OCI-LY7 (cell line): ENCODE results near the gene TAOK2. TPM values are rescaled to one million over a fixed set of nuclear protein-coding genes. Genes with fewer than 3 reads are reported as not detected.

Experiments
- BruUV-seq: library from RNA; stranded (reverse); fragments of 400-500 nt; replicated peaks from 2 replicates; lab custom pipeline; 2021; lab: Mats Ljungman, UMichigan
- CTCF ChIA-PET: fragments of 300-600 bp; sonication (Branson Sonifier 250); formaldehyde crosslinking; loops from one replicate; lab custom pipeline; 2022; ENCODE audit warnings: antibody characterized with exemption; ENCODE audit not compliant: unreplicated experiment; lab: Charles Lee
- POLR2A ChIA-PET: fragments of 300-600 bp; sonication (Branson Sonifier 250); formaldehyde crosslinking; loops from one replicate; lab custom pipeline; 2022; ENCODE audit warnings: antibody characterized with exemption; lab: Charles Lee
- DNase-seq: peaks from one replicate; pipeline ENCODE4 v3.0.0-alpha.2; 2015; ENCODE audit warnings: low spot score
- H2AFZ ChIP-seq: fragments of 200-600 bp; sonication (generic), shearing (Covaris generic); 2 replicates; pipeline ENCODE4 v1.6.1; 2014; ENCODE audit warnings: mild to moderate bottlenecking, antibody characterized with exemption, low read length, moderate library complexity
- H3K27ac ChIP-seq: fragments of 200-600 bp; sonication (generic); 2 replicates; pipeline ENCODE4 v1.5.1; 2014; ENCODE audit warnings: mixed run types, low read depth, mild to moderate bottlenecking, moderate library complexity, low read length, inconsistent platforms; ENCODE audit not compliant: poor library complexity, severe bottlenecking
- H3K36me3 ChIP-seq: fragments of 200-600 bp; sonication (generic); 2 replicates; pipeline ENCODE4 v1.6.1; 2014; ENCODE audit warnings: mild to moderate bottlenecking, antibody characterized with exemption, low read length, moderate library complexity, mixed read lengths; ENCODE audit not compliant: insufficient read depth
- H3K4me1 ChIP-seq: fragments of 200-600 bp; sonication (generic); 2 replicates; pipeline ENCODE4 v1.5.1; 2014; ENCODE audit warnings: mild to moderate bottlenecking, low read length; ENCODE audit not compliant: insufficient read depth, poor library complexity, severe bottlenecking
- H3K4me2 ChIP-seq: fragments of 200-600 bp; sonication (generic); 2 replicates; pipeline ENCODE4 v1.6.1; 2014; ENCODE audit warnings: mild to moderate bottlenecking, low read length
- H3K4me3 ChIP-seq: fragments of 200-600 bp; sonication (generic); 2 replicates; pipeline ENCODE4 v1.5.1; 2014; ENCODE audit warnings: mild to moderate bottlenecking, low read depth, low read length; ENCODE audit not compliant: poor library complexity, severe bottlenecking
- H3K79me2 ChIP-seq: fragments of 200-600 bp; sonication (generic); 2 replicates; pipeline ENCODE4 v1.6.1; 2016; ENCODE audit warnings: low read depth, mild to moderate bottlenecking, low read length, moderate library complexity, mixed read lengths; ENCODE audit not compliant: insufficient read depth
- H3K9me2 ChIP-seq: fragments of 200-600 bp; sonication (generic); 2 replicates; pipeline ENCODE4 v1.6.1; 2016; ENCODE audit warnings: mild to moderate bottlenecking, low read length, mixed read lengths; ENCODE audit not compliant: insufficient read depth
- H3K9me3 ChIP-seq: fragments of 200-600 bp; sonication (generic); 2 replicates; pipeline ENCODE4 v1.6.1; 2014; ENCODE audit warnings: mild to moderate bottlenecking, mixed run types, low read length, mixed read lengths
- H4K20me1 ChIP-seq: fragments of 200-600 bp; sonication (generic); 2 replicates; pipeline ENCODE4 v1.6.1; 2014; ENCODE audit warnings: mild to moderate bottlenecking, antibody characterized with exemption, low read length, moderate library complexity, mixed read lengths; ENCODE audit not compliant: insufficient read depth
- CTCF ChIP-seq: fragments of 200-600 bp; sonication (generic); conservative IDR thresholded peaks from 2 replicates; pipeline ENCODE4 v1.5.1; 2014; ENCODE audit warnings: mild to moderate bottlenecking, antibody characterized with exemption, low read length, moderate library complexity, mixed read lengths
- EZH2phosphoT487 ChIP-seq: fragments of 200-600 bp; sonication (generic); IDR thresholded peaks from 2 replicates; pipeline ENCODE4 v1.6.1; 2018; ENCODE audit warnings: low read depth, borderline replicate concordance, mild to moderate bottlenecking, mixed run types, antibody characterized with exemption, low read length, moderate library complexity, mixed read lengths
- intact Hi-C: fragments of 100-400 bp; cut with micrococcal nuclease; formaldehyde crosslinking; loops from one replicate; pipeline ENCODE4 v1.10.0; 2022; ENCODE audit not compliant: unreplicated experiment
- total RNA-seq, 2 experiments: library from RNA; depleted of rRNA in 1 of 2; stranded (reverse); fragments of >200 nt in 1 of 2; shearing (Covaris generic) in 1 of 2; gene quantifications; 2 replicates each; pipeline ENCODE4 v1.2.3, GENCODE V29; 2014 to 2022

The TAOK2 gene
- total RNA-seq, 2 experiments from 2014 or later: 31.7 to 45.0 TPM

GRCh38 chr16:30041841-30042240, 68.2 kb downstream of the TAOK2 start:
- no peak overlapping the region for H3K4me3 ChIP-seq
- intact Hi-C loops: loop anchor here (2.0 kb wide), 1 partner anchor 51 kb away; no protein-coding TSS in a partner anchor
- H3K4me2 ChIP-seq: no peak overlapping the region
- no peaks in the 10 kb centered on the region for H4K20me1 ChIP-seq
- DNase-seq: peak; percentile 39
- H3K9me3 ChIP-seq: no peaks in the 10 kb centered on the region
- no peaks in the 10 kb centered on the region for H3K9me2 ChIP-seq
- H2AFZ ChIP-seq: no peak overlapping the region
- no peaks in the 10 kb centered on the region for H3K36me3 ChIP-seq
- TF ChIP-seq EZH2phosphoT487 (no peak), CTCF (peak; percentile 76)
- CTCF ChIA-PET: no interaction called here
- H3K27ac ChIP-seq: no peak overlapping the region
- H3K4me1 ChIP-seq: no peaks in the 10 kb centered on the region
- POLR2A ChIA-PET: interaction anchor here (1.2 kb wide), 1 partner anchor 22 kb away, joined by 3 read pairs; no protein-coding TSS in a partner anchor
- BruUV-seq: no TSS peak
- no peaks in the 10 kb centered on the region for H3K79me2 ChIP-seq

Other genes starting within 250 kb of the TAOK2 start
- gene C16orf54, start 227.9 kb upstream of the TAOK2 start, total RNA-seq (2014; rRNA removed; shearing (Covaris generic)): not detected in 2 replicates
- 0.32 and 0.55 TPM in 2 replicates for gene C16orf54, start 227.9 kb upstream of the TAOK2 start, total RNA-seq (2022)
- not detected in 2 replicates for gene ZG16, start 195.6 kb upstream of the TAOK2 start, total RNA-seq (2014; rRNA removed; shearing (Covaris generic))
- gene ZG16, start 195.6 kb upstream of the TAOK2 start, total RNA-seq (2022): not detected in 2 replicates
- 315 and 339 TPM in 2 replicates for gene KIF22, start 183.1 kb upstream of the TAOK2 start, total RNA-seq (2014; rRNA removed; shearing (Covaris generic))
- gene KIF22, start 183.1 kb upstream of the TAOK2 start, total RNA-seq (2022): 232 and 253 TPM in 2 replicates
- 384 and 471 TPM in 2 replicates for gene MAZ, start 167.3 kb upstream of the TAOK2 start, total RNA-seq (2014; rRNA removed; shearing (Covaris generic))
- 484 and 531 TPM in 2 replicates for gene MAZ, start 167.3 kb upstream of the TAOK2 start, total RNA-seq (2022)
- 0.09 TPM in 1 of 2 replicates, not detected in the other for gene PRRT2, start 161.7 kb upstream of the TAOK2 start, total RNA-seq (2014; rRNA removed; shearing (Covaris generic))
- gene PRRT2, start 161.7 kb upstream of the TAOK2 start, total RNA-seq (2022): 3.2 and 3.4 TPM in 2 replicates
- 59.4 and 62.7 TPM in 2 replicates for gene PAGR1, start 157.7 kb upstream of the TAOK2 start, total RNA-seq (2014; rRNA removed; shearing (Covaris generic))
- gene PAGR1, start 157.7 kb upstream of the TAOK2 start, total RNA-seq (2022): 43.4 and 51.7 TPM in 2 replicates
- gene MVP, start 153.4 kb upstream of the TAOK2 start, total RNA-seq (2014; rRNA removed; shearing (Covaris generic)): 4.0 and 6.3 TPM in 2 replicates
- 6.8 and 8.1 TPM in 2 replicates for gene MVP, start 153.4 kb upstream of the TAOK2 start, total RNA-seq (2022)
- 39.6 and 52.4 TPM in 2 replicates for gene CDIPT, start 110.6 kb upstream of the TAOK2 start, total RNA-seq (2014; rRNA removed; shearing (Covaris generic))
- 41.4 and 43.5 TPM in 2 replicates for gene CDIPT, start 110.6 kb upstream of the TAOK2 start, total RNA-seq (2022)
- 0.98 TPM in 1 of 2 replicates, not detected in the other for gene SEZ6L2, start 74.3 kb upstream of the TAOK2 start, total RNA-seq (2014; rRNA removed; shearing (Covaris generic))
- 0.83 and 1.0 TPM in 2 replicates for gene SEZ6L2, start 74.3 kb upstream of the TAOK2 start, total RNA-seq (2022)
- not detected in 2 replicates for gene ASPHD1, start 73.4 kb upstream of the TAOK2 start, total RNA-seq (2014; rRNA removed; shearing (Covaris generic))
- 0.30 TPM in 1 of 2 replicates, not detected in the other for gene ASPHD1, start 73.4 kb upstream of the TAOK2 start, total RNA-seq (2022)
- 14.4 and 15.9 TPM in 2 replicates for gene KCTD13, start 47.6 kb upstream of the TAOK2 start, total RNA-seq (2014; rRNA removed; shearing (Covaris generic))
- 48.0 and 49.5 TPM in 2 replicates for gene KCTD13, start 47.6 kb upstream of the TAOK2 start, total RNA-seq (2022)
- gene TMEM219, start 11.8 kb upstream of the TAOK2 start, total RNA-seq (2014; rRNA removed; shearing (Covaris generic)): 75.7 and 94.1 TPM in 2 replicates
- 82.9 and 88.6 TPM in 2 replicates for gene TMEM219, start 11.8 kb upstream of the TAOK2 start, total RNA-seq (2022)
- gene HIRIP3, start 21.7 kb downstream of the TAOK2 start, total RNA-seq (2014; rRNA removed; shearing (Covaris generic)): 54.4 and 60.4 TPM in 2 replicates
- 43.2 and 52.3 TPM in 2 replicates for gene HIRIP3, start 21.7 kb downstream of the TAOK2 start, total RNA-seq (2022)
- gene INO80E, start 22.4 kb downstream of the TAOK2 start, total RNA-seq (2014; rRNA removed; shearing (Covaris generic)): 88.0 and 94.7 TPM in 2 replicates
- 129 and 140 TPM in 2 replicates for gene INO80E, start 22.4 kb downstream of the TAOK2 start, total RNA-seq (2022)
- not detected in 2 replicates for gene DOC2A, start 37.2 kb downstream of the TAOK2 start, total RNA-seq (2014; rRNA removed; shearing (Covaris generic))
- gene DOC2A, start 37.2 kb downstream of the TAOK2 start, total RNA-seq (2022): 0.31 and 0.91 TPM in 2 replicates
- gene C16orf92, start 49.3 kb downstream of the TAOK2 start, total RNA-seq (2014; rRNA removed; shearing (Covaris generic)): not detected in 2 replicates
- not detected in 2 replicates for gene C16orf92, start 49.3 kb downstream of the TAOK2 start, total RNA-seq (2022)
- 2.6 and 4.3 TPM in 2 replicates for gene TLCD3B, start 57.4 kb downstream of the TAOK2 start, total RNA-seq (2014; rRNA removed; shearing (Covaris generic))
- 17.6 and 21.3 TPM in 2 replicates for gene TLCD3B, start 57.4 kb downstream of the TAOK2 start, total RNA-seq (2022)
- gene ALDOA, start 91.9 kb downstream of the TAOK2 start, total RNA-seq (2014; rRNA removed; shearing (Covaris generic)): 646 and 809 TPM in 2 replicates
- 811 and 1,029 TPM in 2 replicates for gene ALDOA, start 91.9 kb downstream of the TAOK2 start, total RNA-seq (2022)
- gene PPP4C, start 102.1 kb downstream of the TAOK2 start, total RNA-seq (2014; rRNA removed; shearing (Covaris generic)): 137 and 144 TPM in 2 replicates
- 124 and 130 TPM in 2 replicates for gene PPP4C, start 102.1 kb downstream of the TAOK2 start, total RNA-seq (2022)
- gene TBX6, start 118.1 kb downstream of the TAOK2 start, total RNA-seq (2014; rRNA removed; shearing (Covaris generic)): 0.77 and 1.4 TPM in 2 replicates
- 3.7 and 4.5 TPM in 2 replicates for gene TBX6, start 118.1 kb downstream of the TAOK2 start, total RNA-seq (2022)
- 17.5 and 18.6 TPM in 2 replicates for gene YPEL3, start 122.3 kb downstream of the TAOK2 start, total RNA-seq (2014; rRNA removed; shearing (Covaris generic))
- 34.5 and 50.6 TPM in 2 replicates for gene YPEL3, start 122.3 kb downstream of the TAOK2 start, total RNA-seq (2022)
- 1.8 and 2.0 TPM in 2 replicates for gene GDPD3, start 139.7 kb downstream of the TAOK2 start, total RNA-seq (2014; rRNA removed; shearing (Covaris generic))
- gene GDPD3, start 139.7 kb downstream of the TAOK2 start, total RNA-seq (2022): 5.0 and 5.2 TPM in 2 replicates
- 9.9 and 25.3 TPM in 2 replicates for gene MAPK3, start 149.4 kb downstream of the TAOK2 start, total RNA-seq (2014; rRNA removed; shearing (Covaris generic))
- 30.1 and 34.6 TPM in 2 replicates for gene MAPK3, start 149.4 kb downstream of the TAOK2 start, total RNA-seq (2022)
- 351 and 394 TPM in 2 replicates for gene CORO1A, start 209.7 kb downstream of the TAOK2 start, total RNA-seq (2014; rRNA removed; shearing (Covaris generic))
- gene CORO1A, start 209.7 kb downstream of the TAOK2 start, total RNA-seq (2022): 524 and 567 TPM in 2 replicates
- 73.1 and 119 TPM in 2 replicates for gene BOLA2B, start 219.8 kb downstream of the TAOK2 start, total RNA-seq (2014; rRNA removed; shearing (Covaris generic))
- gene BOLA2B, start 219.8 kb downstream of the TAOK2 start, total RNA-seq (2022): 169 and 179 TPM in 2 replicates
- gene SLX1A, start 220.0 kb downstream of the TAOK2 start, total RNA-seq (2014; rRNA removed; shearing (Covaris generic)): 83.7 and 84.1 TPM in 2 replicates
- 55.7 and 81.9 TPM in 2 replicates for gene SLX1A, start 220.0 kb downstream of the TAOK2 start, total RNA-seq (2022)
- 3.8 and 7.9 TPM in 2 replicates for gene SULT1A3, start 225.4 kb downstream of the TAOK2 start, total RNA-seq (2014; rRNA removed; shearing (Covaris generic))
- 30.1 and 31.7 TPM in 2 replicates for gene SULT1A3, start 225.4 kb downstream of the TAOK2 start, total RNA-seq (2022)